Spleen (tissue), 11 donors: ENCODE measurements around the gene FHIT. TPM values are rescaled to one million over a fixed set of nuclear protein-coding genes. Genes with fewer than 3 reads are reported as not detected.

Experiments used
- DNase-seq: peaks from one replicate; pipeline ENCODE4 v3.0.0-alpha.2; 2020
- H3K27ac ChIP-seq, 8 donors: fragments of 200-600 bp; sonication (generic) in 7 of 8; 1 replicate in 4 of 8; 2 replicates in 4 of 8; pipeline versions ENCODE4 v1.5.0 to v1.8.0; 2016 to 2021; ENCODE audit warnings: inconsistent platforms in 4 of 8, mild to moderate bottlenecking in 4 of 8, moderate library complexity in 1 of 8
- H3K27me3 ChIP-seq, 7 donors: fragments of 200-600 bp; sonication (generic) in 6 of 7; replicated peaks in 1 of 7; 1 replicate in 4 of 7; 2 replicates in 3 of 7; pipeline versions ENCODE4 v1.5.0 to v1.8.0; 2016 to 2021; ENCODE audit warnings: inconsistent platforms in 3 of 7, mild to moderate bottlenecking in 1 of 7
- H3K36me3 ChIP-seq, 6 donors: fragments of 200-600 bp; sonication (generic) in 5 of 6; 1 replicate in 4 of 6; 2 replicates in 2 of 6; pipeline versions ENCODE4 v1.5.0 to v1.8.0; 2016 to 2021; ENCODE audit warnings: inconsistent platforms in 2 of 6
- H3K4me1 ChIP-seq, 6 donors: fragments of 200-600 bp; sonication (generic) in 5 of 6; 1 replicate in 3 of 6; 2 replicates in 3 of 6; pipeline versions ENCODE4 v1.5.0 to v1.8.0; 2016 to 2021; ENCODE audit warnings: inconsistent platforms in 3 of 6
- H3K4me3 ChIP-seq, 8 donors: fragments of 200-600 bp; sonication (generic) in 7 of 8; 1 replicate in 4 of 8; 2 replicates in 4 of 8; pipeline versions ENCODE4 v1.5.0 to v1.8.0; 2016 to 2021; ENCODE audit warnings: inconsistent platforms in 4 of 8, mild to moderate bottlenecking in 4 of 8, moderate library complexity in 2 of 8
- H3K9me3 ChIP-seq, 8 donors: fragments of 200-600 bp; sonication (generic) in 7 of 8; 1 replicate in 4 of 8; 2 replicates in 4 of 8; pipeline versions ENCODE4 v1.5.0 to v1.8.0; 2016 to 2021; ENCODE audit warnings: inconsistent platforms in 4 of 8
- POLR2A ChIP-seq, 3 donors: fragments of 450-650 bp; IDR thresholded peaks; one replicate each; pipeline ENCODE4 v1.5.1; 2017; ENCODE audit warnings: antibody characterized with exemption in 3 of 3, mild to moderate bottlenecking in 1 of 3
- POLR2AphosphoS5 ChIP-seq, 3 donors: sonication (generic); formaldehyde crosslinking; IDR thresholded peaks; one replicate each; pipeline ENCODE4 v1.5.1; 2017; ENCODE audit warnings: antibody characterized with exemption in 3 of 3
- WGBS, 5 donors: extraction: QIAGEN DNeasy Blood & Tissue Kit in 3 of 5; methylation state at CpG; one replicate each; pipeline versions ENCODE4 v1.1.5 to v1.1.7; 2013 to 2018; 5-methylcytosine and 5-hydroxymethylcytosine counted together
- intact Hi-C: fragments of 100-400 bp; cut with DNase I; formaldehyde crosslinking; loops from one replicate; pipeline ENCODE4 v1.15.0; 2023; ENCODE audit warnings: low total_unique reads
- polyA plus RNA-seq, 3 donors: library from polyadenylated mRNA; stranded (reverse); fragments of 200-250 nt; gene quantifications; one replicate each; pipeline ENCODE4 v1.2.1, GENCODE V29; 2013
- total RNA-seq, 7 donors: library from RNA; depleted of rRNA in 3 of 7; stranded (reverse); fragments of >200 nt in 3 of 7; fragmentation: NEBNext Ultra II Directional in 4 of 7; extraction: Animal tissue kit (Norgen Biotek cat#: 25700) in 4 of 7; gene quantifications; one replicate each; pipeline versions ENCODE4 v1.1.0 to v1.2.1, GENCODE V29; 2016 to 2021
- TF ChIP-seq, protein P1 (sequence below), 11 experiments: fragments of 200-600 bp in 7 of 11; fragments of 450-650 bp in 4 of 11; sonication (generic) in 4 of 11; IDR thresholded peaks in 8 of 11; conservative IDR thresholded peaks in 3 of 11; 1 replicate in 7 of 11; 2 replicates in 4 of 11; pipeline versions ENCODE4 v1.4.0 to v1.8.0; 2016 to 2021; ENCODE audit warnings: antibody characterized with exemption in 11 of 11, inconsistent platforms in 4 of 11, mild to moderate bottlenecking in 1 of 11
- donor health status: healthy with polysubstance abuse.
- donor health status: DM: no; HTN: no; CAD: no; lungs with moderate emphysema.
- donor health status: DM: no; HTN: no; CAD: no.
- donor health status: Bipolar disorder and iron deficiency.
- donor health status: healthy.
- donor health status: DM: no; HTN: no; CAD: no.
- donor health status: DM: yes; HTN: yes; CAD: no.

The FHIT gene
- total and polyA plus RNA-seq, 10 donors, result 4.1 to 23.1 (median 12.2) TPM

DNA sequence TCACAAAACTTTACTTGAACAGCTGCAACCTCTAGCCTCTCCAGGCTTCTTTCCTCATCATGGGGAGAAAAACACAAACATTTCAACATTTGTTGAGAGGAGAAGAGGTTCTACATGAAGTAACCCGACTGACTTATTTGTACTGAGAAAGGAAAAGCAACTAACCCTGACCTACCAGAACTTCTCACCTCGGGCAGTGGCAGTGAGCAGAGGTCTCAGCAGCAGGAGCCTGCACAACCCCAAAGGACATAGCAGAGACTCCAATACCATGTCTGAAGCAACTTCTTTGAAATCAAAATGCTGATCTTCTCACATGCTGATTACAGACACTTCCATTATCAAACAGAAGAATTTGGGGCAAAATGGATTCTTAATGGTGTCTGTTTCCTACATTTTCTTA is 1115.8 kb downstream of the FHIT start:
- Histone ChIP-seq H3K27ac (no peak overlapping the region), H3K9me3 (no peaks in the 10 kb centered on the region), H3K27me3 (no peaks in the 10 kb centered on the region), H3K4me1 (peaks cover 0 to 9% (median 0%) of the 10 kb centered on the region in 6 donors), H3K36me3 (no peaks in the 10 kb centered on the region), H3K4me3 (no peak overlapping the region)
- TF ChIP-seq POLR2A (IDR thresholded peaks at IDR 0.05) (no peak), POLR2AphosphoS5 (IDR thresholded peaks at IDR 0.05) (no peak)
- TF ChIP-seq, protein P1, sequence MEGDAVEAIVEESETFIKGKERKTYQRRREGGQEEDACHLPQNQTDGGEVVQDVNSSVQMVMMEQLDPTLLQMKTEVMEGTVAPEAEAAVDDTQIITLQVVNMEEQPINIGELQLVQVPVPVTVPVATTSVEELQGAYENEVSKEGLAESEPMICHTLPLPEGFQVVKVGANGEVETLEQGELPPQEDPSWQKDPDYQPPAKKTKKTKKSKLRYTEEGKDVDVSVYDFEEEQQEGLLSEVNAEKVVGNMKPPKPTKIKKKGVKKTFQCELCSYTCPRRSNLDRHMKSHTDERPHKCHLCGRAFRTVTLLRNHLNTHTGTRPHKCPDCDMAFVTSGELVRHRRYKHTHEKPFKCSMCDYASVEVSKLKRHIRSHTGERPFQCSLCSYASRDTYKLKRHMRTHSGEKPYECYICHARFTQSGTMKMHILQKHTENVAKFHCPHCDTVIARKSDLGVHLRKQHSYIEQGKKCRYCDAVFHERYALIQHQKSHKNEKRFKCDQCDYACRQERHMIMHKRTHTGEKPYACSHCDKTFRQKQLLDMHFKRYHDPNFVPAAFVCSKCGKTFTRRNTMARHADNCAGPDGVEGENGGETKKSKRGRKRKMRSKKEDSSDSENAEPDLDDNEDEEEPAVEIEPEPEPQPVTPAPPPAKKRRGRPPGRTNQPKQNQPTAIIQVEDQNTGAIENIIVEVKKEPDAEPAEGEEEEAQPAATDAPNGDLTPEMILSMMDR (IDR thresholded peaks at IDR 0.05 in 8 of 11, conservative IDR thresholded peaks at IDR 0.05 in 3 of 11), result no peak
- 60 to 88% (median 83%) methylated on average over 2 of the region's 2 CpGs for WGBS, 5 donors
- no peak for DNase-seq
- intact Hi-C loops, result no loop called here

DNA sequence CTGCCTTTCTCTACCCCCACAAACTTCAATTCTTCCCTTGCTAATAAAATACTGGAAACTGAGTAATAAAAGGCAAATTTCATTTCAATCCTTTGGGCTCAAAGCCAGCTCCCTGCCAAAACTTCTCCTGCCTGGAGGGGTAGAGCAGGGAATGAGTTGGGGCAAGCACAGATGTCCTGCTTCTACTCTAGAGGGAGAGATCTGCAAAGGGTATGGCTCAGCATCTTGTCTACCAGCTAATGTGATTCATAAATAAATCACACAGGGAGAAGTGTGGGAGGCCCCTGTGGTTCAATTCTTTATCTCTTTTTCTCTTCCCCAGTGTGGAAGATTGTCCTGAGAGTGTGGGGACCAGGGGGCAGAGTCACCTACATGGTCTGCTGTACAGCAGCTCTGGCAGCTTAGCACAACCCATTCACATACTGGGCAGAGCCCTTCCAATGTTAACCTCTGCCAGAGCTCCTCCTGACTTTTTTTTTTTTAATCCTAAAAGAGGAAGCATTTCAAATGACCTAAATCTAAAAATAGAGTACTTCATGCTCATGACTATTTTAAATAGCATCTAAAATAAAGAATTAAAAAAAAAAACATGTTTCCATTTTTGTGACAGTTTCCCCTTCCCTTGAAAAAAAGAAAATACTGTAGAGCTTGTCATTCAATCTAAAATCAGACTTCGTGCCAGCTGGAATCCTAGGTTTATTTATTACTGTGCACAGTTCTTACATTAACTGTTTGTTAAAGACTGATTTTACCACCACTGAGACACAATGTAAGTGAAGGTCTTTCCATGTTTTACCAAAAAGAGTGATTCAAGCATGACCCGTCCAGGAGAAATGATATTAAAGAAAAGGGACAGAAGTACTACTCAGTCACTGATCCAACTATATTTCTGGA is 1117.7 kb downstream of the FHIT start:
- Histone ChIP-seq H3K4me3 (no peak overlapping the region), H3K9me3 (no peaks in the 10 kb centered on the region), H3K27me3 (no peaks in the 10 kb centered on the region), H3K4me1 (peaks cover 0 to 9% (median 0%) of the 10 kb centered on the region in 6 donors), H3K27ac (no peak overlapping the region), H3K36me3 (no peaks in the 10 kb centered on the region)
- TF ChIP-seq POLR2A (IDR thresholded peaks at IDR 0.05) (no peak), POLR2AphosphoS5 (IDR thresholded peaks at IDR 0.05) (no peak)
- TF ChIP-seq, protein P1 (IDR thresholded peaks at IDR 0.05 in 8 of 11, conservative IDR thresholded peaks at IDR 0.05 in 3 of 11), result no peak
- no peak for DNase-seq
- intact Hi-C loops, result no loop called here
- 20 to 41% (median 38%) methylated on average over 2 of the region's 2 CpGs for WGBS, 5 donors

DNA sequence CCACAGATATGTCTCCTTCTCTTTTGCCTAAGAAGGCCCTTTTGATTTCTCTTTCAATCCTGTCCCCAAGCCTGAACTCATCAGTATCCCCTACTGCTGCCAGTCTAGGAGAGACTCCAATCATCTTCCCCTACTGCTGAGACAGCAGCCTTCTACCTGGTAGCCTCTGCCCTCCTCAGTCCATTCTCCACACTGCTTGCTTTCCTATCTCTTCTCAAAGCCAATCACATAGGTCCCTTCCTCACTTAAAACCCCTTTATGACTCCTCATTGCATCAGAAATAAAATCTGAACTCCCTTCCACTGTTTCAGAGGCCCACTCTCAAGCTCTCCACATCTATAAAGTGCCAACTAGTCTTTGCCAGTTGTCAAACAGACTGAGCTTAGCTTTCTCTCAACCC is 1119.6 kb downstream of the FHIT start:
- TF ChIP-seq POLR2AphosphoS5 (IDR thresholded peaks at IDR 0.05) (no peak), POLR2A (IDR thresholded peaks at IDR 0.05) (no peak)
- TF ChIP-seq, protein P1 (IDR thresholded peaks at IDR 0.05 in 8 of 11, conservative IDR thresholded peaks at IDR 0.05 in 3 of 11), result no peak
- intact Hi-C loops, result no loop called here

DNA sequence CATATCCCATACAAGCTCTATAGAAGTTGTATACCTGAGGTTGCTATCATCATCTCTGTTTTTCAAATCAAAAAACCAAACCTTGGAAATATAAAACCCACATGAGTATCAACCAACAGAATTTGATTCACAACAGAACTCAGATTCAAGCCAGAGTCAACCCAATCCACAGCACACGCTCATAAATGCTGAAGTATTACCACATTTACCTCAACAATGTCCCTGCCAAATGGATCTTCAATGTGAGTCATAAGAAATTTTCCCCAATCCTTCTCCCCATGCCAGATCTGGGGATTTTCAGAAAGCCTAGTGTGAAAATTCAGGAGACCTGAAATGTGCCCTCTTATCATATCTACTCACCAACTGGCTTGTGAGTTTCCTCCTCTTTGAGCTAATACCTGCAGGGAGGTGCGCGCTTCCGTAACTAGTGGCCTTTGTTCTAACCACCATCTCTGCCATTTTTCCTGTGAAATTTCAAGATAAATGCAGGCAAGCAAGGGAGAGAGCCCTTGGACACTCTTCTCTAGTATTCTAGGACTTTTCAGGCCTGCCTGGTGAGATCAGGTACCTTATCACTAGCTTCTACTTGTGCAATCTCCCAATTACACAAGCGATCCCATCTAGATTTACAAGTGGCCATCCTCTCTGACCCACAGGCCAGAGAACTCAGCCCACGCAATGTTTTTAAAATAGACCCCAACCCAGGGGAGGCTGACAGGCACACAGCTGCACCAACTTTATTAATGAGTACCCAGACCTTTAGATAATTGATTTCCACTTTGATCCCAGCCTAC is 1124.5 kb downstream of the FHIT start:
- H3K27ac ChIP-seq, result no peak overlapping the region
- no peaks in the 10 kb centered on the region for H3K4me1 ChIP-seq
- DNase-seq, result no peak
- TF ChIP-seq, protein P1 (IDR thresholded peaks at IDR 0.05 in 8 of 11, conservative IDR thresholded peaks at IDR 0.05 in 3 of 11), result no peak
- TF ChIP-seq POLR2AphosphoS5 (IDR thresholded peaks at IDR 0.05), result no peak
- TF ChIP-seq POLR2A (IDR thresholded peaks at IDR 0.05), result no peak
- H3K9me3 ChIP-seq, result no peaks in the 10 kb centered on the region
- no peaks in the 10 kb centered on the region for H3K27me3 ChIP-seq
- no peak overlapping the region for H3K4me3 ChIP-seq
- WGBS, 5 donors, result 82 to 95% (median 94%) methylated on average over 6 of the region's 6 CpGs
- no peaks in the 10 kb centered on the region for H3K36me3 ChIP-seq
- intact Hi-C loops, result no loop called here

More for the DNA sequence above, 1119.6 kb downstream of the FHIT start:
- no peak overlapping the region for H3K4me3 ChIP-seq
- H3K27ac ChIP-seq, result no peak overlapping the region
- no peaks in the 10 kb centered on the region for H3K36me3 ChIP-seq
- H3K9me3 ChIP-seq, result no peaks in the 10 kb centered on the region
- H3K4me1 ChIP-seq, result peaks cover 0 to 9% (median 0%) of the 10 kb centered on the region in 6 donors
- DNase-seq, result no peak
- no peaks in the 10 kb centered on the region for H3K27me3 ChIP-seq
